K562 (cell line): Measurements from ENCODE around the gene SLC35E2B. TPM values are rescaled to one million over a fixed set of nuclear protein-coding genes. Genes with fewer than 3 reads are reported as not detected.
"Not testable (repeated sequence)": the region's sequence is repeated elsewhere in the genome, so short reads cannot be mapped to it uniquely, and the experiment has no call there.

Experiments
- ATAC-seq: fragments of 200-7000 bp; cut with Tn5 transposase; 3 replicates; pipeline ENCODE4 v1.9.1; 2020; ENCODE audit warnings: moderate library complexity
- BruUV-seq: library from RNA; stranded (reverse); fragments of 400-500 nt; replicated peaks from 2 replicates; lab custom pipeline; 2021; lab: Mats Ljungman, UMichigan
- CTCF ChIA-PET: fragments of 300-600 bp; formaldehyde crosslinking; extraction: SDS; loops from one replicate; lab custom pipeline; 2021; ENCODE audit warnings: low intra/inter-chr PET ratio; lab: Yijun Ruan, JAX
- POLR2A ChIA-PET: fragments of 300-600, 350-650 bp; sonication (Branson Sonifier 250); formaldehyde crosslinking; extraction: SDS; loops from one replicate; lab custom pipeline; 2021; ENCODE audit warnings: antibody characterized with exemption, inconsistent platforms; lab: Yijun Ruan, JAX
- DNase-seq, 4 experiments: peaks; one replicate each; pipeline versions ENCODE4 v3.0.0 to v3.0.0-alpha.2; 2011 to 2018; ENCODE audit warnings: low spot score in 3 of 4, mixed read lengths in 3 of 4; ENCODE audit errors: extremely low read depth in 1 of 4
- FAIRE-seq: peaks from 2 replicates; lab custom pipeline; 2011; peaks lifted over from hg19 to GRCh38; lab: Jason Lieb, UNC
- H2AFZ ChIP-seq: 2 replicates; pipeline ENCODE4 v1.6.0; 2011; ENCODE audit warnings: low read depth, low read length, control low read depth, inconsistent platforms
- H3K27ac ChIP-seq: fragments of 200-600 bp; 3 replicates; pipeline ENCODE4 v1.8.0; 2011; ENCODE audit warnings: low read depth, mild to moderate bottlenecking, control low read depth, inconsistent platforms, low read length, moderate library complexity, mixed read lengths; ENCODE audit errors: extremely low read depth
- H3K27me3 ChIP-seq, 2 experiments: fragments of 300-600 bp in 1 of 2; 2 replicates in 1 of 2; 3 replicates in 1 of 2; pipeline versions ENCODE4 v1.6.0 to v1.8.0; 2011; ENCODE audit warnings: inconsistent platforms in 2 of 2, low read length in 2 of 2, mild to moderate bottlenecking in 1 of 2, mixed read lengths in 1 of 2, moderate library complexity in 1 of 2; ENCODE audit not compliant: control insufficient read depth in 2 of 2, insufficient read depth in 2 of 2
- H3K36me3 ChIP-seq: fragments of 300-600 bp; 3 replicates; pipeline ENCODE4 v1.8.0; 2011; ENCODE audit warnings: mild to moderate bottlenecking, low read length, inconsistent platforms; ENCODE audit not compliant: control insufficient read depth, insufficient read depth
- H3K4me1 ChIP-seq, 2 experiments: fragments of 200-600 bp in 1 of 2; replicated peaks in 1 of 2; 2 replicates in 1 of 2; 3 replicates in 1 of 2; pipeline versions ENCODE4 v1.5.1 to v1.8.0; 2011; ENCODE audit warnings: inconsistent platforms in 2 of 2, low read length in 2 of 2, mild to moderate bottlenecking in 1 of 2, mixed read lengths in 1 of 2, moderate library complexity in 1 of 2; ENCODE audit not compliant: control insufficient read depth in 2 of 2, insufficient read depth in 2 of 2
- H3K4me2 ChIP-seq: 2 replicates; pipeline ENCODE4 v1.6.1; 2011; ENCODE audit warnings: low read length, control low read depth, inconsistent platforms, mixed read lengths; ENCODE audit not compliant: insufficient read depth
- H3K4me3 ChIP-seq: fragments of 200-600 bp; sonication (generic), shearing (Covaris generic); 2 replicates; pipeline ENCODE4 v1.5.1; 2016; ENCODE audit warnings: control low read depth, inconsistent platforms
- H3K79me2 ChIP-seq: fragments of 200-600 bp; 3 replicates; pipeline ENCODE4 v1.8.0; 2011; ENCODE audit warnings: low read length, inconsistent platforms; ENCODE audit not compliant: control insufficient read depth, insufficient read depth
- H3K9ac ChIP-seq, 2 experiments: 2 replicates each; pipeline versions ENCODE4 v1.6.0 to v1.6.1; 2011; ENCODE audit warnings: low read depth in 2 of 2, low read length in 2 of 2, control low read depth in 1 of 2, inconsistent platforms in 1 of 2, mild to moderate bottlenecking in 1 of 2, mixed read lengths in 1 of 2; ENCODE audit not compliant: insufficient read depth in 1 of 2
- H3K9me1 ChIP-seq: one replicate; pipeline ENCODE4 v1.6.0; 2011; ENCODE audit warnings: inconsistent platforms, mild to moderate bottlenecking, low read length, moderate library complexity; ENCODE audit not compliant: control insufficient read depth, insufficient read depth
- H3K9me3 ChIP-seq: replicated peaks from 2 replicates; pipeline ENCODE4 v1.5.1; 2011; ENCODE audit warnings: low read depth, low read length, inconsistent platforms; ENCODE audit not compliant: control insufficient read depth, insufficient read depth
- H4K20me1 ChIP-seq: replicated peaks from 2 replicates; pipeline ENCODE4 v1.6.1; 2011; ENCODE audit warnings: low read length, inconsistent platforms, mixed read lengths; ENCODE audit not compliant: control insufficient read depth, insufficient read depth
- POLR2G ChIP-seq: fragments of 200-400 bp; formaldehyde crosslinking; IDR thresholded peaks from 2 replicates; pipeline ENCODE4 v1.6.1; 2017; ENCODE audit warnings: low read depth, mild to moderate bottlenecking, antibody characterized with exemption, low read length, moderate library complexity
- WGBS: fragments of 100-300 bp; shearing (Covaris generic); methylation state at CpG from one replicate; pipeline ENCODE4 v1.1.6; 2016; ENCODE audit warnings: low coverage, mixed read lengths; ENCODE audit not compliant: insufficient coverage; ENCODE audit errors: missing lambda C conversion rate; 5-methylcytosine and 5-hydroxymethylcytosine counted together
- in situ Hi-C: fragments of 300-500 bp; cut with MboI; formaldehyde crosslinking; loops from 4 replicates; pipeline ENCODE4 v1.15.0; 2018; ENCODE audit warnings: inconsistent platforms, mixed read lengths
- intact Hi-C: fragments of 100-400 bp; cut with micrococcal nuclease; formaldehyde crosslinking; loops from 2 replicates; pipeline ENCODE4 v1.14.2; 2022
- polyA plus RNA-seq, 8 experiments: library from polyadenylated mRNA; depleted of rRNA in 4 of 8; stranded (reverse) in 5 of 8; unstranded in 3 of 8; fragments of >200 nt; fragmentation: Nextera tagmentation in 2 of 8; fragmentation: Illumina TruSeq in 1 of 8; extraction: Ambion mirVana in 2 of 8; extraction: Trizol in 1 of 8; gene quantifications; 2 replicates each; pipeline versions ENCODE4 v1.2.1 to v1.2.3, GENCODE V29; 2011 to 2014; ENCODE audit warnings: inconsistent platforms in 1 of 8, missing spikeins in 1 of 8
- total RNA-seq, 7 experiments: library from RNA; depleted of rRNA in 6 of 7; stranded (reverse); fragments of >200 nt in 6 of 7; fragmentation: Illumina TruSeq in 2 of 7; extraction: Trizol in 2 of 7; gene quantifications; 2 replicates each; pipeline versions ENCODE4 v1.2.1 to v1.2.3, GENCODE V29; 2011 to 2021; ENCODE audit warnings: low replicate concordance in 1 of 7

SLC35E2B gene
- total and polyA plus RNA-seq, 9 of the 15 experiments (the other 6 are each of a cell fraction or from before 2014, with no cell fraction given): 4.7 to 44.6 (median 20.7) TPM

GRCh38 chr1:1637479-1637875, 55.1 kb downstream of the SLC35E2B start:
- ATAC-seq, H3K9ac ChIP-seq: not testable (repeated sequence)

DNA sequence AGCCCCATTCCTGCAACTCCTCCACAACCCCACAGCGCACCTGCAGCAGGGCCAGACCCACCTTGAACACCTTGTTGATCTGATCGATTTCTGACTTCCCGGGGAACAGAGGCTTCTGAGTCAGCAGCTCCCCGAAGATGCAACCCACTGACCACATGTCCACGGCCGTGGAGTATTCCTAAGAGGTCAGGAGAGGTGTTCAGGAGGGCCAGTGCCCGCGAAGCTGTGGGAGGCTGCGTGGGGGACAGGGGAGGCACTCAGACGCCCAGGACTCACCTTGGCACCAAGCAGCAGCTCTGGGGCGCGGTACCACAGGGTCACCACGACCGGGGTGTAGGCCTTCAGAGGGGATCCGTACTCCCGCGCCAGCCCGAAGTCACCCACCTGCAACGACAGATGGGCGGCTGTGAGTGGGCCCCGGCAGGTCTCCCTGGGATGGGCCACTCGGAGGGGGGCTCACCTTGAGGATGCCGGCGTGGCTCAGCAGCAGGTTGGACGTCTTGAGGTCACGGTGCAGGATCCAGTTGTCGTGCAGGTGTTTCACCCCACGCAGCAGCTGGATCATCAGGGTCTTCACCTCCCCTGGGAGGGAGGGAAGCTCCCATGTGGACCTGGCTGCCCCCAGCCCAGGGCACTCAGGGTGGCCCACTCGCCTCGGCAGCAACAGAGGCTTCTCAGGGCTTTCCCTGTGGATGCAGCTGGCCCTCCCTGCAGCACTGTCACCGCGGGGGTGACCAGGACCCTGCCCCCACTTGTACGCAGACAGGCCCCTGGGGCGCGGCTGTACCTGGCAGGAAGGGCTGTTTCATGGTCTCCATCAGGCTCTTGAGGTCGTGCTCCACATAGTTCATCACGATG, 55.7 kb downstream of the SLC35E2B start:
- in situ Hi-C loops: not testable (repeated sequence)

More at GRCh38 chr1:1637479-1637875, 55.1 kb downstream of the SLC35E2B start:
- CTCF ChIA-PET, H3K4me2 ChIP-seq, H3K27ac ChIP-seq, H3K79me2 ChIP-seq, H3K4me1 ChIP-seq, H3K27me3 ChIP-seq, POLR2A ChIA-PET, H4K20me1 ChIP-seq, H2AFZ ChIP-seq, FAIRE-seq, DNase-seq, H3K4me3 ChIP-seq, BruUV-seq, intact Hi-C loops, H3K9me1 ChIP-seq, H3K9me3 ChIP-seq, in situ Hi-C loops: not testable (repeated sequence)
- whole genome bisulfite sequencing: 93% methylated on average over 13 of the region's 14 CpGs
- H3K36me3 ChIP-seq: peaks cover 18% of the 10 kb centered on the region; the same call in 1 of the 3 replicates

More for the DNA sequence above, 55.7 kb downstream of the SLC35E2B start:
- H3K4me2 ChIP-seq, H3K9ac ChIP-seq, H3K4me1 ChIP-seq, H3K4me3 ChIP-seq, BruUV-seq, H3K27ac ChIP-seq, DNase-seq, H3K9me3 ChIP-seq, H3K9me1 ChIP-seq, intact Hi-C loops, ATAC-seq, FAIRE-seq, H3K27me3 ChIP-seq, H3K79me2 ChIP-seq, H2AFZ ChIP-seq, H4K20me1 ChIP-seq, CTCF ChIA-PET: not testable (repeated sequence)
- POLR2A ChIA-PET: interaction anchor here (0.6 kb wide), 1 partner anchor 143 kb away, joined by 3 read pairs; no protein-coding TSS in a partner anchor
- 96% methylated on average over 35 of the region's 37 CpGs for WGBS
- TF ChIP-seq POLR2G: 0 out of 2 replicates have a peak, but pooled peaks have one; percentile 38
- peaks cover 18% of the 10 kb centered on the region; the same call in 1 of the 3 replicates for H3K36me3 ChIP-seq
